MM.1S (cell line): Measurements from ENCODE around the gene UBE2R2.

Experiments
- DNase-seq: peaks from one replicate; pipeline ENCODE4 v3.0.0-alpha.2; 2015
- H2AFZ ChIP-seq: fragments of 300-600 bp; sonication (generic); 2 replicates; pipeline ENCODE4 v1.6.0; 2016; ENCODE audit warnings: antibody characterized with exemption, low read length
- H3F3A ChIP-seq: fragments of 300-600 bp; sonication (generic); 2 replicates; pipeline ENCODE4 v1.6.1; 2016; ENCODE audit warnings: mild to moderate bottlenecking, antibody characterized with exemption, low read length, moderate library complexity, mixed read lengths; ENCODE audit not compliant: insufficient read depth
- H3K27ac ChIP-seq: fragments of 300-600 bp; sonication (generic); 2 replicates; pipeline ENCODE4 v1.5.1; 2016; ENCODE audit warnings: mild to moderate bottlenecking, low read length
- H3K27me3 ChIP-seq: fragments of 300-600 bp; sonication (generic); replicated peaks from 2 replicates; pipeline ENCODE4 v1.6.0; 2016; ENCODE audit warnings: low read length; ENCODE audit not compliant: insufficient read depth
- H3K36me3 ChIP-seq: fragments of 300-600 bp; sonication (generic); replicated peaks from 2 replicates; pipeline ENCODE4 v1.6.1; 2016; ENCODE audit warnings: mild to moderate bottlenecking, low read length, mixed read lengths; ENCODE audit not compliant: insufficient read depth
- H3K4me1 ChIP-seq: fragments of 300-600 bp; sonication (generic); 2 replicates; pipeline ENCODE4 v1.6.1; 2016; ENCODE audit warnings: low read length, mixed read lengths
- H3K4me2 ChIP-seq: fragments of 300-600 bp; sonication (generic); 2 replicates; pipeline ENCODE4 v1.6.0; 2016; ENCODE audit warnings: low read depth, low read length
- H3K4me3 ChIP-seq: fragments of 300-600 bp; sonication (generic); 2 replicates; pipeline ENCODE4 v1.5.1; 2016; ENCODE audit warnings: low read length, mixed read lengths
- H3K79me2 ChIP-seq: fragments of 300-600 bp; sonication (generic); 2 replicates; pipeline ENCODE4 v1.6.1; 2016; ENCODE audit warnings: mixed run types, low read length, mixed read lengths
- H3K9ac ChIP-seq: fragments of 300-600 bp; sonication (generic); 2 replicates; pipeline ENCODE4 v1.6.1; 2016; ENCODE audit warnings: low read length, mixed read lengths
- H3K9me2 ChIP-seq: fragments of 300-600 bp; sonication (generic); replicated peaks from 2 replicates; pipeline ENCODE4 v1.6.1; 2016; ENCODE audit warnings: mild to moderate bottlenecking, low read length, mixed read lengths; ENCODE audit not compliant: insufficient read depth
- H3K9me3 ChIP-seq: fragments of 300-600 bp; sonication (generic); replicated peaks from 2 replicates; pipeline ENCODE4 v1.6.1; 2016; ENCODE audit warnings: mild to moderate bottlenecking, low read length, mixed read lengths; ENCODE audit not compliant: insufficient read depth
- H4K20me1 ChIP-seq: fragments of 300-600 bp; sonication (generic); 2 replicates; pipeline ENCODE4 v1.6.1; 2016; ENCODE audit warnings: mild to moderate bottlenecking, low read length, moderate library complexity, mixed read lengths; ENCODE audit not compliant: insufficient read depth
- CTCF ChIP-seq: fragments of 300-600 bp; sonication (generic); IDR thresholded peaks from 2 replicates; pipeline ENCODE4 v1.5.1; 2016; ENCODE audit warnings: antibody characterized with exemption, low read length, mixed read lengths
- EZH2 ChIP-seq: fragments of 300-600 bp; sonication (generic); optimal IDR thresholded peaks from 2 replicates; pipeline ENCODE3; 2017; ENCODE audit warnings: low read depth, mild to moderate bottlenecking, antibody characterized with exemption, low read length, mixed read lengths
- EZH2phosphoT487 ChIP-seq: fragments of 300-600 bp; sonication (generic); IDR thresholded peaks from 2 replicates; pipeline ENCODE4 v1.6.1; 2018; ENCODE audit warnings: antibody characterized with exemption, low read length

Gene UBE2R2

GRCh38 chr9:33942471-33943083 is 125.6 kb downstream of the UBE2R2 start:
- H4K20me1 ChIP-seq: no peaks in the 10 kb centered on the region
- TF ChIP-seq CTCF (no peak), EZH2 (no peak)
- no peaks in the 10 kb centered on the region for H3K9me3 ChIP-seq
- H2AFZ ChIP-seq: no peak overlapping the region
- no peak overlapping the region for H3K4me3 ChIP-seq
- H3K79me2 ChIP-seq: peaks cover 29% of the 10 kb centered on the region
- DNase-seq: no peak
- H3K27me3 ChIP-seq: no peaks in the 10 kb centered on the region
- H3K36me3 ChIP-seq: peaks cover 19% of the 10 kb centered on the region; the same call in 1 of the 2 replicates
- no peaks in the 10 kb centered on the region for H3K4me1 ChIP-seq
- no peaks in the 10 kb centered on the region for H3F3A ChIP-seq
- no peak overlapping the region for H3K9ac ChIP-seq
- H3K9me2 ChIP-seq: no peaks in the 10 kb centered on the region
- no peak overlapping the region for H3K27ac ChIP-seq
- H3K4me2 ChIP-seq: no peak overlapping the region

- Histone ChIP-seq H3K36me3 (peaks cover 20% of the 10 kb centered on the region), H3K4me1 (no peaks in the 10 kb centered on the region), H3K4me2 (no peak overlapping the region), H3K79me2 (peaks cover 29% of the 10 kb centered on the region), H3F3A (no peaks in the 10 kb centered on the region), H3K9me2 (no peaks in the 10 kb centered on the region), H3K9me3 (no peaks in the 10 kb centered on the region), H2AFZ (no peak overlapping the region), H3K9ac (no peak overlapping the region), H3K4me3 (no peak overlapping the region), H3K27me3 (no peaks in the 10 kb centered on the region), H4K20me1 (no peaks in the 10 kb centered on the region), H3K27ac (no peak overlapping the region)
- DNase-seq: no peak
- TF ChIP-seq EZH2phosphoT487: no peak
- no peak for TF ChIP-seq CTCF
Observed at GRCh38 chr9:33943389-33943788, 126.4 kb downstream of the UBE2R2 start.

GRCh38 chr9:33946779-33947535 is 130.0 kb downstream of the UBE2R2 start:
- peaks cover 14% of the 10 kb centered on the region for H3K36me3 ChIP-seq
- no peak for TF ChIP-seq CTCF
- TF ChIP-seq EZH2: no peak
- TF ChIP-seq EZH2phosphoT487: no peak
- no peaks in the 10 kb centered on the region for H3K9me3 ChIP-seq
- H3K9ac ChIP-seq: no peak overlapping the region
- H3K4me1 ChIP-seq: no peaks in the 10 kb centered on the region
- no peaks in the 10 kb centered on the region for H3F3A ChIP-seq
- no peaks in the 10 kb centered on the region for H3K27me3 ChIP-seq
- no peak overlapping the region for H2AFZ ChIP-seq
- no peak overlapping the region for H3K27ac ChIP-seq
- H3K9me2 ChIP-seq: no peaks in the 10 kb centered on the region
- H4K20me1 ChIP-seq: no peaks in the 10 kb centered on the region
- no peak overlapping the region for H3K4me2 ChIP-seq
- no peak for DNase-seq
- H3K4me3 ChIP-seq: no peak overlapping the region
- H3K79me2 ChIP-seq: peaks cover 26% of the 10 kb centered on the region
